Measurements from ENCODE around the gene TPMT.
A peak's percentile ranks its signal among the peaks of the same experiment; 100 is the strongest.

TPMT gene

DNA sequence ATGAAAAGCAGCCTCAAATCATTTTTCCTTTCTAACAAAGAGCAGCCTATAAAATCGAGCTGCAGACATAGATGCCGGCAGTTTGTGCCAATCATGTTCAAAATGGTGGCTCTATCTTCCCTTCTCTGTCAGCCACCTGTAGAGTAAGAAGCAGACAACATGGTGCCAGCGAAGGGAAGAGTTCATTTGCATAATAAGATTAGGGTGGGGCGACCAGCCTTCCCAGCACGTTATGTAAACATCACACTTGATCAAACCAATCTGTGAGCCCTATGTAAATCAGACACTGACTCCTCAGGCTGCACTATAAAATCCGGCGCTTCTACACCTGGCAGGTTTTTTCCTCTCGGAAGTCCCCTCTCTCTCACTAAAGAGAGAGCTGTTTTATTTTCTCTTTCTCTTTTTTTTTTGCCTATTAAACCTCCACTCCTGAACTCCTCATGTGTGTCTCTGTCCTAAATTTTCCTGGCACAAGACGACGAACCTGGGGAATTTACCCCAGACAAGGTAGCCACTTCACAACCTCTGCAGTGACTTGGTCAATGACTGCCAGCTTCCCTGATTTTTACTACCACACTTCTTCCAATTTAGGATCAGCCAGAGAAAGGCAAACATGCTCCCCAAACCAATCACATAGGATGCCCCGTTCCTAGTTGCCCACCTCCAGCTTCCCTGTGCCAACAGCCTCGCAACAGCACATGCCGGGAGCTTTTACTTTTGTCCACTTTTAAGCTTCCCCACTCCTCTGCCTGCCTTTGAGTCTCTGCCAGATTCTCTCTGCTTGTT, 12.9 kb downstream of the TPMT start:
- Mint-ChIP-seq H3K27me3 (no peaks in the 10 kb centered on the region), H3K9me3 (no peaks in the 10 kb centered on the region), H3K36me3 (ENCODE audit: low read depth) (peaks cover 48% of the 10 kb centered on the region), H3K4me3 (no peak overlapping the region), H3K27ac (no peak overlapping the region), H3K4me1 (ENCODE audit: low read depth) (peaks cover 2% of the 10 kb centered on the region)

DNA sequence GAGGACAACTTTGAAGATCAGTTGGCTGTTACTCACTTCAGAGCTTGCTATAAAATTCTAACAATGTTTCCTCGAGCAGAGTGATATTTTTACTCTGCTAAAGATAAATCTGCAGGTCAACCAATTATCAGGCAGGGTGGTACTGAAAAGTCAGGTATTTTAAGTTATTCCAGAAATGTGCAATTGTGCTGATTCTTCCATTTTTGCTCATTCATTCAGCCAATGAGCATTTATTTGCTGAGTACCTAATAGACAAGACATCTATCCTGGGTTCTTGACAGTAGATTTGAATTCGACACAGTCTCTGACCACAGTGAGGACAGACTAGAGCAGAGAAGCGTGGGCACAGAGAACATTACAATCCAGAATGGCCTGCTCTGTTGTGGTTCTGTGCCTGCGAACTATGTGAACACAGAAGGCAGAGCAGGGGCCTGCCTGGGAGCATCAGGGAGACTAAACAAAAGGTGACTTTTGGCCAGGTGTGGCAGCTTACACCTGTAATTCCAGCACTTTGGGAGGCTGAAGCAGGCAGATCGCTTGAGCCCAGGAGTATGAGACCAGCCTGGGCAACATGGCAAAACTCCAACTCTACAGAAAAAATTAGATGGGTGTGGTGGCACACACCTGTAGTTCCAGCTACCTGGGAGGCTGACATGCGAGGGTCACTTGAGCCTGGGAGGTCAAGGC, 14.8 kb downstream of the TPMT start:
- H3K4me3 Mint-ChIP-seq = no peak overlapping the region
- peaks cover 53% of the 10 kb centered on the region for H3K36me3 Mint-ChIP-seq (ENCODE audit: low read depth)
- H3K4me1 Mint-ChIP-seq (ENCODE audit: low read depth) = no peaks in the 10 kb centered on the region
- H3K9me3 Mint-ChIP-seq = no peaks in the 10 kb centered on the region
- H3K27me3 Mint-ChIP-seq = no peaks in the 10 kb centered on the region
- no peak overlapping the region for H3K27ac Mint-ChIP-seq

DNA sequence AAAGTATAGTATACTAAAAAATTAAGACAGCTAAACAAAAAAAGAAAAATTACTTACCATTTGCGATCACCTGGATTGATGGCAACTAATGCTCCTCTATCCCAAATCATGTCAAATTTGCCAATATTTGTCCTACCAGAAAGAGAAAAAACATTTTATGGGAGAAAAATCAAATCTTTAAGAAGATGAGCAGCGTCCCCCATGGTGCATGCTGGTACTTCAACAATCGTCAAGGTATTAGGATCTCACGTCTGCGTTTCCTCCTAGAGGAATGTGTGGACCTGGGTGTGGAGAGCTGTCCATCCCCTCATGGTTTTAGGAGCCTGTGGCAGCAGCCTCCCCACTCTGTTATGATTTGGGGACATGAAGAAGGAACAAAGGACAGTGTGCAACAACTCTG, 16.0 kb downstream of the TPMT start:
- peaks cover 53% of the 10 kb centered on the region for H3K36me3 Mint-ChIP-seq (ENCODE audit: low read depth)
- no peaks in the 10 kb centered on the region for H3K4me1 Mint-ChIP-seq (ENCODE audit: low read depth)
- H3K9me3 Mint-ChIP-seq = no peaks in the 10 kb centered on the region
- H3K4me3 Mint-ChIP-seq = no peak overlapping the region
- no peak overlapping the region for H3K27ac Mint-ChIP-seq
- H3K27me3 Mint-ChIP-seq = no peaks in the 10 kb centered on the region

DNA sequence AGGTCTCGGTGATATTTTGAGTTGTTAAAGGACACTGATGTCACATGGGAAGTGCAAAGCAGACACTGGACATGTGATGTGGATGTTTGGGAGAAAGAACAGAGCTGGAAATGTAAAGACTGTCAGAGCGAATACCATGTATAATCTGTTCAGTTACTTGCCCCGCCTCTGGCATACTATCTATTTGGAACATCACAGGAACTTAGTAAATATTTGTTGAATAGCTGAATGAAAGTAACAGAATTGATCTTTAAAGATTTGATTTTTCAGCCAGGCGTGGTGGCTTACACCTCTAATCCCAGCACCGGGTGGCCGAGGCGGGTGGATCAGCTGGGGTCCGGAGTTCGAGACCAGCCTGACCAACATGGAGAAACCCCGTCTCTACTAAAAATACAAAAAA, 18.6 kb downstream of the TPMT start:
- H3K4me1 Mint-ChIP-seq (ENCODE audit: low read depth) = no peaks in the 10 kb centered on the region
- no peaks in the 10 kb centered on the region for H3K9me3 Mint-ChIP-seq
- H3K27me3 Mint-ChIP-seq = no peaks in the 10 kb centered on the region
- peaks cover 43% of the 10 kb centered on the region for H3K36me3 Mint-ChIP-seq (ENCODE audit: low read depth)
- no peak overlapping the region for H3K27ac Mint-ChIP-seq
- H3K4me3 Mint-ChIP-seq = no peak overlapping the region

DNA sequence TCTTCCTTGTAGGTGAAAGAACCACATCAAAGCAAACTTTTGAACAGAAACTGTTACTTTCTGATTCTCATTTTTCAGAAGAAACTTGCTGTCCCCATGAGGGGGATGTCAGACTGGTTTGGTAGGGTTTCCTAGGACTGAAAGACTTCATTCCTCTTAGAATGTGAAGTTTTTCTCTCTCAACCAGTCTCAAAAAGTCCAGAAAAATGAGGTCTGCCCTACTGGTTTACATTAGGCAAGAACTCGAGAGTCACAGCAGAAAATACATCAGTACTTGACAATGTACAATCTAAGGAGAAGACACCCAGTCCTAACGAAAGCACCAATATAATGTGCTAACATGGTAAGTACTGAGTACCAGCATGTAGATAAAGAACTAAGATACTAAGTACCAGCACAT, 19.7 kb downstream of the TPMT start:
- Mint-ChIP-seq H3K4me3 (no peak overlapping the region), H3K27ac (no peak overlapping the region), H3K4me1 (ENCODE audit: low read depth) (no peaks in the 10 kb centered on the region), H3K9me3 (no peaks in the 10 kb centered on the region), H3K27me3 (no peaks in the 10 kb centered on the region), H3K36me3 (ENCODE audit: low read depth) (peaks cover 36% of the 10 kb centered on the region)

DNA sequence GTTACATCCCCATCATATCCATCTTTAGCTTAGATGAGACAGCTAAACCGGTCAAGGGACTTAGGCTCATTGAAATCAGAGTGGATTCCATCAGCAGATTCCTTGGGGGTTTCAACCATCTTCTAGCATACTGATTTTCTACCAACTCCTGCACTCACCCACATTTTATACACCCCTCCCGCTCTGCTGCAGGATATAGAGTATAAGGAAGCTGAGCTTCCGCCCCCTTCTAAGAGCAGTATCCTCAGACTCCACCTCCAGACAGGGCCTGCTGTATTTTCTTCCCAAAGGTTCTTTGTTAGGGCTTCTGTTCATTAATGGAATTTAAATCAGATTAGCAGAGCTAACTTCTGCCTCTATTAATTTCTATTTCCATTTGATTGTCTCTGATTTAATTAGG, 22.5 kb downstream of the TPMT start:
- no peaks in the 10 kb centered on the region for H3K9me3 Mint-ChIP-seq
- H3K27me3 Mint-ChIP-seq = no peaks in the 10 kb centered on the region
- no peak overlapping the region for H3K4me3 Mint-ChIP-seq
- peaks cover 22% of the 10 kb centered on the region for H3K36me3 Mint-ChIP-seq (ENCODE audit: low read depth)
- H3K27ac Mint-ChIP-seq = no peak overlapping the region
- no peaks in the 10 kb centered on the region for H3K4me1 Mint-ChIP-seq (ENCODE audit: low read depth)

DNA sequence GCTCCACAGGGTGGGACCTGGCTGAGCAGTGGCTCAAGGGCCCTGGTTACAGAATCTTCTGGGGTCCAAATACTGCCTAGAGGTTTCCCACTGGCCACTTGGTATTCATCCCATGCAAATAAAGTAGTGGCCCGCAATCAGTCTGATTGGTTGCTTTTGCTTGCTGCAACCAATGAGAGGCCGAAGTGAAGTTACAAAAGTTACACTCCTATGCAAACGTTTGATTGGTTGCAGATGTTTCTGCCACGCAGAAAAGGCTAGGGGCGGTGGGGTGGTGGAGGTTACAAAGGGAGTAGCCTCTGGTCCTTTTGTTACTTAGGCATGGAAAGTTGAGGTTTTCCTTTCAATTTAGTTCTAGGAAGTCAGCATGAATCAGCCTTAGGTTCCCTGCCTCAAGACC, 28.8 kb downstream of the TPMT start:
- Mint-ChIP-seq H3K36me3 (ENCODE audit: low read depth) (no peaks in the 10 kb centered on the region), H3K9me3 (no peaks in the 10 kb centered on the region), H3K27ac (no peak overlapping the region), H3K4me1 (ENCODE audit: low read depth) (peaks cover 12% of the 10 kb centered on the region), H3K27me3 (peaks cover 19% of the 10 kb centered on the region), H3K4me3 (no peak overlapping the region)

DNA sequence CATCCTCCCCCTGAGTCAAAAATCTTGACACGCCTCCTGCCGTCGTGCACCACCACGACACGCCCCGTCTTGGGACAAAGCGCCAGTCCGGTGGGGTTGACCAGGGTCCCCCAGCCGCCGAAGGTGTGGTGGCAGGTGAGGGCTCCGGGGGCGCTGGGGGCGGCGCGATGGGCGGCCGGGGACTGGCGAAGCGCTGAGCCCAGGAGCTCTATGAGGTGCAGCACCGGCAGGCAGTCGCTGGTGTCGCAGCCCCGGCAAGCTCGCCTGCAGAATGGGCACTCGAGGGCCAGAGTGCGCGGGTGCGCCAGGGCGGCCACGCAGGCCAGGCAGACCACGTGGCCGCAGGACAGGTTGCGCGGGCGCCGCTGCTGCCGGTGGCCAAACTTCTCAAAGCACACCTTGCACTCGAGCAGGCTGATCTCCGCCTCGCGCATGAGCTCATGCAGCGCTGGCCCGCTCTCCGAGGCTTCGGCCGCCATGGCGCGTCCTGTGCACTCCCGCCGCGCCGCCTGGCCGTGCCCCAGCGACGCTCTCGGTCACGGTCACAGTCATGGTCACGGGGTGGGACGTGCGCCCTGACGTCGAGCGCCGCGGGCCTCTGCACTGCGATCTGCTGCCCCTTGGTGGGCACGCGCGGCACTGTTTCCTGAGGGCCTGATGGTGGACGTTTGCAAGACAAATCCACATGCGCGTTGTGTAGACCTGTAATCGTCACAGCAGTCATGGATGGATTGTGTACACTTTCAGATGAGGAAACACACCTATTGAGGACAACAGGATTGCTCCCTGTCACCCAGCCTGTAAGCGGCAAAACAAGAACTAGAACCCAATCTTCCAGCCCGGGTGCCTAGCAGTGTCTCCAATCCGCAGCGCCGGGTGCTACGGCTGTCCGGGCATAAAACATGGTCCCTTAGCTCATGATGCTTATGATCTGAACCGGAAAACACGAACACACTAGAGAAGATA, 32.5 kb downstream of the TPMT start, which contains the start of gene NHLRC1:
TSS of gene NHLRC1 (minus strand) at position 550 of the 966 bp plus-strand sequence. CDS start at position 479, 71 bp downstream.
- no peak within 1 kb of the TSS for H3K27ac Mint-ChIP-seq
- H3K4me3 Mint-ChIP-seq = peak within 1 kb of the TSS; percentile 72
- no peaks in the 10 kb centered on the region for H3K36me3 Mint-ChIP-seq (ENCODE audit: low read depth)
- H3K9me3 Mint-ChIP-seq = no peaks in the 10 kb centered on the region
- peaks cover 41% of the 10 kb centered on the region for H3K27me3 Mint-ChIP-seq
- H3K4me1 Mint-ChIP-seq (ENCODE audit: low read depth) = peaks cover 12% of the 10 kb centered on the region

DNA sequence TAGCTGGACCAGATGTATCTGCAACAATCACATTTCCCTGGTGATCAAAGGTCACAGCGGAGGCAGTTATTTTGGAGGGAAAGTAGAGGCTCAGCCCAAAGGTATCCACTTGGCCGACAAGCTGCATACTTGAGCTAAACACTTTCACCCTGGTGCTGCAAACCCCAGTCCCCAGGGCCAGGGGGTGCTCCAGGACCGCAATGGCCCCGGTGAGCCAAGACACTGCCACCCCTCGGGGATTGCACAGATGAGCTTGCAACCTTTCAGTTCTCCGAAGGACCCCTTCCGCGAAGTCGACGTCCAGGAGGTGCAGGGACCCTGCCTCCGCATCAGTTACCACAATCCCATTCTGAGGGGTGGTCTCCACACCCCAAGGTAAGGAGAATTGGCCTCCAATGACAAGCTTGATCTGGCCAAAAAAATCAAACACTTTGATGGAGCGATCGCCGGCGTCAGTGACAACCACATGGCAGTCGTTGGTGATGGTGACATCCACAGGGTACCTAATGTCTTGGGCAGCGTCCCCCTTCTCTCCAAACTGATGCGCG, 33.2 kb downstream of the TPMT start:
- H3K27me3 Mint-ChIP-seq = peaks cover 41% of the 10 kb centered on the region
- peaks cover 12% of the 10 kb centered on the region for H3K4me1 Mint-ChIP-seq (ENCODE audit: low read depth)
- H3K36me3 Mint-ChIP-seq (ENCODE audit: low read depth) = no peaks in the 10 kb centered on the region
- H3K9me3 Mint-ChIP-seq = no peaks in the 10 kb centered on the region
- no peak overlapping the region for H3K27ac Mint-ChIP-seq
- H3K4me3 Mint-ChIP-seq = peak overlapping the region; percentile 30

DNA sequence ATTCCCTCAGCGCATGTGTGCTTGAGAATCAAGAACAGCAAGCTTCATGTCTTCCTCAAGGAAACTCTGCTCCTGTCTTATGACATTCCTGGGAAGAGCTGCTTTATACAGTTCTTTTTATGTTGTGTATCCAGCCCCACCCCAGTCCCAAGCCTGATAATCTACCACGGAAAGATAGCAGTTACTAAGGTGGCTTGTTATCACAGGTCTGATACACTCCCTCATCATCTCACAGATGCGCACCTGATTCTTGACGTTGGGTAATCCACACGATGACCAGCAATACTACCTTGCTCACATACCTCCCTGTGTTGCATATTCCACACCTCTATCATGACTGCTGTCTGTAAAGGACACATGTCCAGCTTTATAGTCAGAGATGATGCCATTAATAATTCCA, 35.6 kb downstream of the TPMT start:
- Mint-ChIP-seq H3K27ac (no peak overlapping the region), H3K36me3 (ENCODE audit: low read depth) (peaks cover 4% of the 10 kb centered on the region), H3K27me3 (peaks cover 39% of the 10 kb centered on the region), H3K4me3 (no peak overlapping the region), H3K4me1 (ENCODE audit: low read depth) (peaks cover 30% of the 10 kb centered on the region), H3K9me3 (no peaks in the 10 kb centered on the region)

DNA sequence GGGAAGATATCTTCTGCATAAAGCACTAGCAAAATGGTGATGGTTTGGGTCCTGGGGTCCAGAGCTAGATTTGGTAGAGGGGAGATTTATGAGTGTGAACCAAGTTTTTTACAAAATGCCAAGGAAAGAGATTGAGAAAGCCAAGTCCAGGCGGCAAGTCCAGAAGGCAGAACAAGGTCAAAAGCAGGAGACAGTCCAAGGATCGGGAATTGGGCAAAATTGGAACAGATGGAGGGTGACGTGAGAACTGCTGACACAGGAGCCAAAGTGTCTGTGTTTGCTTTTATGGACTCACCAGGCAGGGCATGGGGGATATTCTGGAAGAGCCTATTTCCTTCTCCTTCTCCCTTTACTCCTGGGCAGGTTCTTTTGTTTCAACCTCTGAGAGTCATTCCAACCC, 36.5 kb downstream of the TPMT start:
- Mint-ChIP-seq H3K27me3 (peaks cover 46% of the 10 kb centered on the region), H3K4me1 (ENCODE audit: low read depth) (peaks cover 31% of the 10 kb centered on the region), H3K27ac (no peak overlapping the region), H3K9me3 (no peaks in the 10 kb centered on the region), H3K36me3 (ENCODE audit: low read depth) (peaks cover 4% of the 10 kb centered on the region), H3K4me3 (no peak overlapping the region)

DNA sequence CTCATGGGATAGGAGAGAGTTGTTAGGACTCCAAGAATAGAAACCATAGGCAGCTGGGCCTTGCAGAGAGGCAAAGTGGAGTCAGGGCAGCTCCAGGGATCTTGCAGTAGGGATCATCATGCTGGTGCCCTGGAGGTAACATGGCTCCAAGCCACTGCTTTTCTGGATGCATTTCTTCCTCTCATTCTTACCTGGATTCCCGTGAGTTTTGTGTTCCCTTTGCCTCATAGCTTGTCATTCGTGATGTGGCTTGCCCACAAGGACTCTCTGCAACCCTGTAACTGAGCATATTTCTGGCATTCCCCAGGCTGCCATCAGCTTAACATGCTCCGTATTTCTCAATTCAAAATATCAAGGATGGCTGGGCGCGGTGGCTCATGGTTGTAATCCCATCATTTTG, 37.7 kb downstream of the TPMT start:
- Mint-ChIP-seq H3K4me3 (no peak overlapping the region), H3K27ac (no peak overlapping the region), H3K27me3 (peaks cover 51% of the 10 kb centered on the region), H3K36me3 (ENCODE audit: low read depth) (peaks cover 4% of the 10 kb centered on the region), H3K9me3 (no peaks in the 10 kb centered on the region), H3K4me1 (ENCODE audit: low read depth) (peaks cover 23% of the 10 kb centered on the region)

DNA sequence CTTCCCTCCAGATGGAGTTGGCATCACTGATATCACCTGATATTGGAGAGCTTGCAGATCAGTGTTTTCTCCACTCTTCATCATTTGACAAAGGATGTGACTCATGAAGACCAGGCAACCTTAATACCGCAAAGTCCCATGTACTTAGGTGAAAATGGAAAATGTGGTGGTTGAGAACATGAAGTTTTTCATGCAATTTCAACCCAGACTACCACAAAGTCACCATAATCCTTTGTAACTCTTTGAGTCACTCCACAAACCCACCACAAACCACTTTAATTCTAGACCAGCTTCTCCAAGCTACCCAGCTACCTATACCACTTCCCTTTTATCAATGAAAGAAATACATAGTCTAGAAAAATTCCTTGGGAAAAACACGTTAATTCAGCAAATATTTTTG, 39.5 kb downstream of the TPMT start:
- Mint-ChIP-seq H3K27ac (peak overlapping the region; percentile 83), H3K36me3 (ENCODE audit: low read depth) (peaks cover 4% of the 10 kb centered on the region), H3K4me1 (ENCODE audit: low read depth) (peaks cover 18% of the 10 kb centered on the region), H3K27me3 (peaks cover 56% of the 10 kb centered on the region), H3K4me3 (peak overlapping the region; percentile 61), H3K9me3 (no peaks in the 10 kb centered on the region)

DNA sequence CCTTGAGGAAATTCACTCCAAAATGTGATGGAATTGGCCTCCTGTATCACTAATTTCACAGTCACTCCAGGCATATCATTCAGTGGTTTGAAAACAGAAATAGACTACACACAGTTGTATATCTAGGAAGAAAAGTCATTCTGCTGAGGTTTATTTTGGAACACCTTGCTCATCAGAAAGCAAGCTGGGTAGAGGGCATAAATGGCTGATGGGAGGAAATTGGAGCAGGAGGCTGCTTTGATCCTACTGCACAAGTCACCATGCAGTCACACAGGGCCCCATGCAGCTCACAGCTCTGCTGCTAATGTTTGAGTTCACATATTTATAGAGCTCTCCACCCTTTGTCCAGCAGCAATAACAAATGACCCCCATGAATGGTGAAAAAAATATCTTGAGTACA, 44.7 kb downstream of the TPMT start:
- Mint-ChIP-seq H3K4me1 (ENCODE audit: low read depth) (peaks cover 10% of the 10 kb centered on the region), H3K36me3 (ENCODE audit: low read depth) (peaks cover 7% of the 10 kb centered on the region), H3K27ac (no peak overlapping the region), H3K4me3 (no peak overlapping the region), H3K27me3 (peaks cover 52% of the 10 kb centered on the region), H3K9me3 (peaks cover 12% of the 10 kb centered on the region)

All from stimulated activated naive CD8-positive, alpha-beta T cell treated with anti-CD3 and anti-CD28 coated beads, Interleukin-15, Interleukin-2, amounts not matched to agents 100 ng/mL and 50 ng/mL, for 24 hours (primary cell).